T-helper 1 cell (primary cell): ENCODE data around the gene MLXIPL.
"Not testable (repeated sequence)": the region's sequence is repeated elsewhere in the genome, so short reads cannot be mapped to it uniquely, and the experiment has no call there.

Experiments
- DNase-seq, 5 donors: peaks; one replicate each; pipeline ENCODE4 v3.0.0-alpha.2; 2012 to 2020

The MLXIPL gene

DNA sequence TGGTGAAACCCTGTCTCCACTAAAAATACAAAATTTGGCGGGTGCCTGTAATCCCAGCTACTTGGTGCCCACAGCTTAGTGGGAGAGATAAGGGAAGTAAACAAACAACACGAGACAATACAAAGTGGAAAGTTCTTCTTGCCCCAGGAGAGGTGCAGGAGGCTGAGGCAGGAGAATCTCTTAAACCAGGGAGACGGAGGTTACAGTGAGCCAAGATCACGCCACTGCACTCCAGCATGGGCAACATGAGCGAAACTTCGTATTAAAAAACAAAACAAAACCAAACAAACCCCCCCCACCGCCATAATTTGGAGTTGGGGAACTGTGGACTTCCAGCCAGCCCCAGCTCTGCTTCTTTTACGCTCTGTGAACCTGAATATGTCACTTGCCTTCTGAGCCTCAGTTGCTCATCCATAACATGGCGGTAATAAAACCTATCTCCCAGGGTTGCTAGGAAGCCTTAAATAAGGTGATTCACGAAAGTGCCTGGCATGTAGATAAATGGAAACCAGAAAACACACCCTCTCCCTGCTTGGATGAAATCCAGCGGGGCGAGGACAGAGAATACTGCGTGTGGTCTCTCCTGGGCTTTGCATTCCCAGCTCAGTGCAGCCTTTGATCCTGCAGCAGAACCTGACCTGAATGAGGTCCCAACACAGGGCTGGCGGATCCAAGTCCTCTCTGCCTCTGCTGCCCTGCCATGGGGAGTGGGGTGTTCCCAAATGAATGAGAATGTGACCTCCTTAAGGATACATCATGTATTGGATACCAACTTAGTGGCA is 10.2 kb downstream of the MLXIPL start:
- DNase-seq = no peak

DNA sequence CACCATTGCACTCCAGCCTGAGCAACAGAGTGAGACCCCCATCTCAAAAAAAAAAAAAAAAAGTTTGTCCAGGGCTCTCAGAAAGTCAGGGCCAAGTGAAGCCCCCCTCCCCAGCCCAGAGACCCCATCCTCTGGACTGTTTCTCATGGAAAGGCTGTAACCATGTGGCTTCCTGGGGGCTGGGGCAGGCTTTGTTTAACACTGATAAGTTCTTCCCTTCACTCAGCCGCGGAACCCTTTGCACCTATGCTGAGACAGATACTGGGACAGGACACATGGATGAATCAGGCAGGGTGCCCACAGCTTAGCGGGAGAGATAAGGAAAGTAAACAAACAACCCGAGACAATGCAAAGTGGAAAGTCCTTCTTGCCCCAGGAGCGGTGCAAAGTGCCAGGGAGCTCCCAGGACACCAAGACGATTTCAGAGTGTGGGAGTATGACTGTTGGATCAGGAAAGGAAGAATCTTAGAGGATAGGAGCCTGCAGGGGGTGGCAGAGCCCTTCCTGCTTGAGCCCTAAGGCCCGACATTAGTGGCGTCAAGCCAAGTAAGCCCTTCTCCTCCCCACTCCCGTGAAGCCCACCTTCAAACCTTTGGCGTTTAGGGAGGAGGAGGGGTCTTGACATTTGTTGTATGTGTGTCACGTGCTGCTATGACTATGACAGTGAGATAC is 11.6 kb downstream of the MLXIPL start:
- DNase-seq = no peak

DNA sequence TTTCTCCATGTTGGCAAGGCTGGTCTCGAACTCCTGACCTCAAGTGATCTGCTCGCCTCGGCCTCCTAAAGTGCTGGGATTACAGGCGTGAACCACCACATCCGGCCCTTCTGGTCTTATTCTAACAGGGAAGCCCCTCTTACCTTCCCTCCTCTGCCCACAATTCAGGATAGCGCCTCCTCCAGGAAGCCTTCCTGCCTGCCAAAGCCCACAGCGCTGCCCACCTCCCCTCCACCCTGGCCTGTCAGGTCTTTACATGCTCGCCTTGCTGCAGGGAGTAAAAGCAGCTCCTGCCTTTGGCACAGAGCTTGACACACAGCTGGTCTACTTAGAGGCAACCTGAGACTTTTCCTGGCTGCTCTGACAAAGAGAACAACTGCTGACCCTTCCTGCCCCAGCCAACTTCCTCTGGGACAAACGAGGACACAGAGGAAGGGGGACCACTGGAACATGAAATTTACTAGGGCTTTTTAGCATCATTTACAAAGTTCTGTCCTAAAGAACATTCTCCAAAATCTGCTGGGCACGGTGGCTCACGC is 13.2 kb downstream of the MLXIPL start:
- DNase-seq = no peak

DNA sequence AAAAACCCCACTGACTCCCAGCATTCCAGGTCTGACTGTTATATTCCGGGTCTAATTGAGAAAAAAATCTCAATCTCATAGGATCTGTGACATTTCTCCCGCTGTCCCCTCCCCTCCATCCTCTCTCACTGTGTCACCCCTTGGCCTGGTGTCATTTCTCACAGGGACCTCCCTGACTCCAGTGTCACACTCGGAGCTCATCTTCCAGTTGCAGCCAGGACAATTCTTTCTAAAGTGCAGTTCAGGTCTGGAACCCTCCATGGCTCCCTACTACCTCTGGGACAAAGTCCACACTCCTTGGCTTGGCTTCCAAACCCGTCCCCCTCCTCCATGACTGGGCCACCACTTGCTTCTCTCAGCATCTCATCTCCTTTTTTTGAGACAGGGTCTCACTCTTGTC is 14.2 kb downstream of the MLXIPL start:
- no peak for DNase-seq

DNA sequence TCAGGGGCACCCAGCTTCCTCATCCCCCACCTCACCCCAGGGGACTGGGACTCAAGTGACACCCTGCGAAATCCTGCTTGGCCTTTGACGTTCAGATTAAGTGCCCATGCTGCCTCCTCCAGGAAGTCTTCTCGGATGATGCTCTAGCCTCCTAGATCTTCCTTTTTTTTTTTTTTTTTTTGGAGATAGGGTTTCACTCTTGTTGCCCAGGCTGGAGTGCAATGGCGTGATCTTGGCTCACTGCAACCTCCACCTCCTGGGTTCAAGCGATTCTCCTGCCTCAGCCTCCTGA is 16.7 kb downstream of the MLXIPL start:
- not testable (repeated sequence) for DNase-seq

DNA sequence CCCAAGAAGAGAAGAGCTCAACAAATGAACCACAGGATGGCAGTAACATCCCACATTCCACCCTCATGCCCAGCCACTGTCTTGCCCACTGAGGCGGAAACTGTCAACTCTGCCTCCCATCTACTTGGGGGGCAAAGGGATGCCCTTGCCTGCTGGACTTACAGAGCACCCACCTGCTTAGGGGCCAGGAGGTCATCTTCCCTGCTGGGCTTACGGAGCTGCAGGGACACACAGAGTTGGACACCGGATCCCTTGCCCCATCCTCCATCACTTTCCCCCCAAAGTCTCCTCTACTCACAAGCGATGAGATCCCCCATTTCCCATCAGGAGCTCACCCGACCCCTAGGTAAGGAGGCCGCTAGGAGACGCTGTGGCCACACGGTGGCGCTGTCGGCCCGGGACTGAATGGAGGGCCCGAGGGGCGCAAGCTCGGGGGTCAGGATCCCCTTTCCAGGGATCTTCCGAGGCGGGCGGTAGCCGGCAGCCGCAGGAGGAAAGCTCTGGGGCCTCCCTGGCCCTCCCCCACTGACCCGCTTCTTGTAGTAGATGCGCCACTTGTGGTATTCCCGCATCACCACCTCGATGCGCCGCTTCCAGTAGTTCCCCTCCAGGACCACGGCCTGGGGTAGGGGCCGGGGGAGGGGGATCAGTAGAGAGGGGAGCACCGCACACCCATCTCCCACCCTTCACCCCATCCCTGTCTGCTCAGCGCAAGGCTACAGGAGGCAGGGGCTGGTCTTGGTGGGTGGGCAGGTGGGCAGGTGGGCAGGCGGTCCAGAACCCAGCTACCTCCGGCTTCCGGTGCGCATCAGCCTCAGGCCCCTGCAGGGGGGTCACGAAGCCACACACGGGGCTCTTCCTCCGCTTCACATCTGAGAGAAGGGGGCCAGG is 17.3 kb downstream of the MLXIPL start:
- peak; percentile 44 to 60 (median 56) for DNase-seq

DNA sequence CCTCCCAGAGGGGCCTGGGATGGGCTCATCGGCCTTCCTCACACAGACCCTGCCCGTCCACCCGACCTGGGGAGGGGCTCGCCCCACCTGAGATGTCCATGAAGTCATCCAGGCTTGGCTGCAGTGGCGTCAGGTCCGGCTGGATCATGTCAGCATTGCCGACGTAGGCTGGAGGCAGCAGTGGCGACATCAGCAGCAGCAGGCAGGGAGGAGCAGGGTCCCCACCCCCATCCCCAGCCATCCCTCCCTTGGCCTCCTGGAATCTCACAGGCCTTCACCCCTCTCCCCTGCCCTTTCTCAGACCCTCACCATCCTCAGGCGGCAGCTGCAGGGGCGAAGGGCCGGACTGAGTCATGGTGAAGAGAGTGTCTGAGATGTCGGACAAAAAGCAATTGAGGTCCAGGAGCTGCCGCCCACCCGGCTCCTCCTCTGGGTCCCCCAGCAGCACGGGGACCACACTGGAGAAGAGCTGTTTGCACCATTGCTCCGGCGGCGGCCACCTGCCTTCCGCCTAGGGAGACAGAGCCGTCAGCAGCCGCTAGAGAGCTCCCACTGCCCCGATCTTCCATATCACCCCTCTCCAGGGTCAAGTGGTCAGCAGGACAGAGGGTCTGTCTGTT is 18.6 kb downstream of the MLXIPL start:
- no peak for DNase-seq

DNA sequence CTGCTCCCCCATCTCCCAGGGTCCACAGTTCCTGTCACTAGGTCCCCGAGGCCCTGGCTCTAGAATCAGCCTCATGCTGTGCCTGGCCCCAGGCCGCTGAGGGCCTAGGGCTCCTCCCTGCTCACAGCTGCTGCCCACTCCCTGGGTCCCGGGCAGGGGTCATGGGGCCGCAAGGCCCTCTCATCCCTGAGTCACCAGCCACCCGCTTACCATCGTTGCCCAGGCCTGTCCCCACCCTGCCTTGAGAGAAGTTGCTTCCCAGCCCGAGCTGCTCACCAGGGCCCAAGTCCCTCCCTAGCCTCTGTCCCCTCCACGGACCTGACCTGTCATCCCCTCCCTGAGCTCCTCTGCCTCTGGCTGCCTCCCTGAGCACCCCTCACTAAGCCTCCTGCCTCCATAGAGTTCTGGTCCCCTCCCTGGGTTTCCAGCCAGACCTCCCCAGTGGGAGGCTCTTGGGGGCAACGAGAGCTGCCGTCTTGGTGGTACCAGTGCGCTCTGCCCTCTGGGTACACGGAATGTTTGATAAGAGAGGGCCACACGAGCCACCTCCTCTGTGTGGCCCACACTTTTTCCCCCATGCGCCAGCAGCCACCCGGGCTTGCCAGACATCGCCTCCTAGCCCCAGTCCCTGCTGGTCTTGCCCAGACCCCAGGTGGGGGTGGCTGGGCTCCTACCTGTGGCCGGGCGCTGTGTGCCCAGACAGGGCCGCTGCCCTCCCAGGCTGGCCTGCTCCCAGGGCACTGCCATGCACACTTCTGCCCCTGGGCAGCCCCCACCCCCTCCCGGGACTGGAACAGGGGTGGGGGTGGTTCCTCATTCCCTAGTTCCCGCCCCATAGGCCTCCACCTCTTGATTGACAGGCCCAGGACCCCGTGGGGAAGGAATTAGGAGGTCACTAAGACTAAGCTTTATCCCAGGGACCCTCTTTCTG is 21.3 kb downstream of the MLXIPL start:
- DNase-seq = no peak

DNA sequence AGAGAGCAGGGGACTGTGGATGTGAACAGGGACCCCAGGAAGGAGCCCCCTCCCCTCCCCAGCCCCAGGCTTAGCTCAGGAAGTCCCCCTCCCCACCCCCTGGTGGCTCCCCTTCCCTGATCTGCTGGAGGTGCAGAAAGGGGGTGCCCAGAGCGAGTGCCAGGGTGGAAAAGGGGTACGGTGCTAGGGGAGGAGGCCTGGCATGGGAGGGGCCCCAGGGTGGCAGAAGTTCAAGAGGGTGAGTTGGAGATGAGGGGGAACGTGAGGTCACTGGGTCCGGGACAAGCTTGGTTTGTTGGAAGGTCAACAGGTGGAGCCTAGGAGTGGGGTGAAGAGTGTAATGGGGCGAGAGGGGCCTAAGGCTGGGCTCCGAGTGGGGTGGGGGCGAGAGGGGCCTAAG is 24.4 kb downstream of the MLXIPL start:
- DNase-seq = no peak

DNA sequence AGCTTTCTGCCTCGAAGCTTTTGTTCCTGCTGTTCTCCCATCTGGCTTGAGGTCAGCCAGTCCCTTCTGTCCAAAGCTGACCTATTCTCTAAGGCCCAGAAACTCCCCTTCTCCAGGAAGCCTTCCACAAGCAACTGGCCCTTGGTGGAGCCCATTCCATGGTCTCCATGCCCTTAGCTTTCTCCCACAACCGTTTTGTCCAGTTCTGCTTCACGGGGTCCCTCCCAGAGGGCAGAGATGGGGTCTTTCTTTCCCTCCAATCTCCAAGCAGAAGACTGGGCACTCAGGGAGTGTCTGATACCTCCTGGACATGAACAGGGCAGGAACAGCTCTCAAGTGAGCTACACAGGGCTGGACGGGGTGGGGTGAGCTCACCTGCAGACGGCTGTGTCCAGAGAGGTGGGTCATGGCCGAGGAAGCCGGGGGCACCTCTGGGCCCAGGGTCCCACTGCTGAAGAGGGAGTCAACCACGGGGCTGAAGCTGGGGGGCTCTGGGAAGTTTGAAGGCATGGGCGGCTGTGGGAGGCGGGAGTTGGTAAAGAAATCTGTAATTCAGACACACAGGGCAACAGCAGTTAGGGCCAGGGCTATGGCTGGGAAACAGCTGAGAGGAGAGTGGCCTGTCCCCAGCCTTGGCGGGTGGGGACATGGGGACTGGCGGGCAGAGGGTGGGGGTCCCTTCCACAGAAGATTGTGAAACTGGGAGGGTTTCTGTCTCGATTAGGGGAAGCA is 25.0 kb downstream of the MLXIPL start:
- no peak for DNase-seq

DNA sequence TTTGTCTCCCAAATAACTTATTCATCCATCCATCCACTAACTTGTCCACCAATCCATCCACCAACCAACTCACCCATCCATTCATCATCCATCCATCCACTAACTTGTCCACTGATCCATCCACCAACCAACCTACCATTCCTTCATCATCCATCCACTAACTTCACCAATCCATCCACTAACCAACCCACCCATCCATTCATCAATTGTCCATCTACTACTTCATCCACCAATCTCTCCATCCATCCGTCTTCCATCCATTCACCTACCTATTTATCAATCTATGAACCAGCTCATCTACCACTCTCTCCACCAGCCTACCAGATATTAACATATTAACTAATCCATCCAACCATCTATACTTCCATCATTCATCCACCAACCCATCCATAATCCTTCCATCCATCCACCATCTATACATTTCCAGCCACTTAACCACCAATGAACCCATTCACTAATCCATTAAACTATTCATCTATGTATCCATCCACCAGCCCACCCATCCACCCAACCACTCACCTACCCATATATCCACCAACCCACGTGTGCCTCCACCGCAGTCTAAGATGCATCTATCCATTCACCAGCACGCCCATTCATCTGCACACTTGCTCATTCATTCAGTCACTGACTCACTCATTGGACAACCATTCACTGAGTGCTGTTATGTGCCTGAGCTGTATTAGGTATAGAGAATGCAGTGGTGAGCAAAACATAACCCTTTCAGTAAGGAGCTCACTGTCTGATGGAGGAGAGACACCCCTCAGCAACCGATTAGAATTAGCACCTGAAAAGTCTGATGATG is 26.1 kb downstream of the MLXIPL start:
- no peak for DNase-seq

DNA sequence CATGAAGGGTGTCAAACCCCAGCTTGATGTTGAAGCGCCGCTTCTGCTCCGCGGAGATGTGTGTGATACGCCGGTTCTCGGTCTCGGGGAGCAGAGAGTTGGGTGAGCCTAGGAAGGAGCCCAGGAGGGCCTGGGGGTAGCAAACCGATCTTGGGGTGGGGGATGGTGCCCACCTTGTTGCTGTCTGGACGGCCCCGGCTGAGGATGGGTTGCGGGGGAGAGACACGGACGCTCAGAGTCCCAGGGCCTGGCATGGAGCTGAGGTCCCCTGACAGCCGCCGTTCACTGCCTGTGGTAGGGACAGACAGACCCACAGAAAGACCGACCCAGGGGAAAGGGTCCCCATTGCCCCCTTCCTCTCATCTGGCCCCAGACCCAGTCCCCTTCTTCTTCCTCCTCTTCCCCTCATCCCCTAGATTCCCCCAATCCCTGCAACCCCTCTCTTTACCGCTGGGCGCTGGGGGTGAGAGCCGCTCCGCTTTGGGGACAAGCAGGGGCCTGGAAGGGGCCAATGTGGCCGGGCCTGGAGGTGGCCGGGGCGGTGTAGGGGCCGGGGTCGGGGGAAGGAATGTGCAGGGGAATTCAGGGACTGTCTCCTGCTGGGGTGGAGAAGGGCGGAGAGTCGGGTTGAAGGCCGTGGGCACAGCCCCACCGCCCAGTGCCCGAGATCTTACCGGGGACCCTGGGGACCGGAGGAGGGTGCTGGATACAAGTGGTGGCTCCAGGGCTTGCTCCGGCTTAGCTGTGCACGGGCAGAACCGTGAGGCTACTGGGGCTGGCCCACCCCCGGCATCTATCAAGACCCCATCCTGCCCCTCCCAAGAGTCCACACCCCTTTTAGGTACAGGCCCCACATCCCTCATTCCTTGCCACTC is 27.9 kb downstream of the MLXIPL start:
- no peak for DNase-seq

DNA sequence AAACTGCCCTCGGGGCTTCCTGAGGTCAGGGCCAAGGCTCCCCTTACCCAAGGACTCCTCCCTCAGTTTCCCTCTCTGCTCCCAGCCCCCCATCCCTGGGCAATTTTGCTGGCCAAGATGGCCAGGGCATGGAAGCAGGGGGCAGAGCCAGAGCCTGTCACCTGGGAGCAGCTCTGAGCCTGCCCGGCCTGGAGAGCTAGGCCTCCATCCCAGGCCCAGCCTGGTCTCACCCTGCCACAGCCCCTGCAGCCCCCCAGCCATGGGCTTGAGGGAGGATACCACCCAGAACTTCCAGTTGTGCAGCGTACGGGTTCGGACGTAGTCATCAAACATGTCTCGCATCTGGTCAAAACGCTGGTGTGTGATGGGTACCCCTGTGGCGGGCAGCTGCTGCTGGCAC is 29.0 kb downstream of the MLXIPL start:
- DNase-seq = no peak

DNA sequence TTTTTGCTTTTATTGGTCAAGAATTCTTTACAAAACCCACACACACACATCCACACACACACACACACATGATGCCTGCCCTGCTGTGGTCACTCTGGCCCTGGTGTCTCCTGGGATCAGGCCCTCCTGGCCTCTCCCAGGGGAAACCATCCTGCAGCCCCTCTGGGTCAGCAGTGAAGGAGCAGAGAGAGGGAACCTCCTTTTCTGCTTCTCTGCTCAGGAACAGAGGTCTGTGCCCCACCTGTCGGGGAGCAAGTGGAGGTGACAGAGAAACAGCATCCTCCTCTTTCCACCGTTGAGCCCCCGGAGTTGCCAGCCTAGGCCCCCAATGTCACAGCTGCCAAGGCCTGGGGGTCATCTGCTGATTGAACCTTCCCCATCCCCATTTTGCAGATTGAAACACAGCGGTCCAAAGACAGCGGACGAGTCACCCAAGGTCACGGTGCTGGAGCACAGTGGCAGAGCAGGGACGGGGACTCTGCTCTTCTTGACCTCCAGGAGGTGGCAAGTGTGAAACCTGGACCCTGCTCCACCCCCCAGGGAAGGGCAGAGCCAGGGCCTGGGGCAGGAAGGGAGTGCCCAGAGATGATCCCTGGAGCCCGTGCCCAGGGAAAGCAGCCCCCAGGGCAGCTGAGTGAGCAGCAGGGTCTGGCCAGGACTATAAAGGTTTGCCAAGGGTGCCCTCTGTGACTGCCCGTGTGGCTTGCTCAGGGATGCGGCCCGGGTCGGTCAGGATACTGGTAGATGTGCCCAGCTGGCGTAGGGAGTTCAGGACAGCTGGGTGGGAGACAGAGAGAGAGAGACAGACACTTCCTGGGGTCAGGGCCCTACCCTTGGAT is 30.9 kb downstream of the MLXIPL start:
- DNase-seq = no peak

DNA sequence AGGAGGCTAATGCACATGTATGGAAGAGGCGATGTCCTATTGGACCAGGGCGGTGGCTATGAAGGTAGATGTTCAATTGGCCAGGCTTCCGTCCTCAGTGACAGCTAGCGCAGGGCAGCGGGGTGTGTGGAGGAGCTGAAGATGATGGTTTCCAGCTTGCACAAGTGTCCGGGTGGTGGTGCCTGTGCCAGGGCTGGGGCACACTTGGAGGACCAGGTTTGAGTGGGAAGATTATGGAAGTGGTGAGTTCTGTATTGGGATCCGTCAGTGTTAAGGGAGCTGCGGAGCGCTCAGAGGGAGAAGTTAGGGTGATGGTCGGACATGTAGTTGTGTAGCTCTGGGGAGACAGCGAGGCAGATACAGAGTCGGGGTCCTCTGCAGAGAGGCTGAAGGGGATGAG is 37.4 kb downstream of the MLXIPL start:
- DNase-seq = no peak

DNA sequence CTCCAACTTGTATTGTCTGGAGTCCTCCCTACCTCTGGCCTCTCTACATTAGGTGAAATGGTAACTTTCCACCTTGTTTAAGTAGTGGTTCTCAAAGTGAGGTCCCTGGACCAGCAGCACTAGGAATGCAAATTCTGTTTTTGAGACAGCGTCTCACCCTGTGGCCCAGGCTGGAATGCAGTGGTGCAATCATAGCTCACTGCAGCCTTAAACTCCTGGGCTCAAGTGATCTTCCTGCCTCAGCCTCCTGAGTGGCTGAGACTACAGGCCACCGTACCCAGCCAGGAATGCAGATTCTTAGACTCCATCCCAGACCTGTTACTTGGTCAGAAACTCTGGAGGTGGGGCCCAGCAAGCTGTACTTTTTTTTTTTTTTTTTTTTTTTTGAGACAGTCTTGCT is 39.1 kb downstream of the MLXIPL start:
- DNase-seq = no peak

DNA sequence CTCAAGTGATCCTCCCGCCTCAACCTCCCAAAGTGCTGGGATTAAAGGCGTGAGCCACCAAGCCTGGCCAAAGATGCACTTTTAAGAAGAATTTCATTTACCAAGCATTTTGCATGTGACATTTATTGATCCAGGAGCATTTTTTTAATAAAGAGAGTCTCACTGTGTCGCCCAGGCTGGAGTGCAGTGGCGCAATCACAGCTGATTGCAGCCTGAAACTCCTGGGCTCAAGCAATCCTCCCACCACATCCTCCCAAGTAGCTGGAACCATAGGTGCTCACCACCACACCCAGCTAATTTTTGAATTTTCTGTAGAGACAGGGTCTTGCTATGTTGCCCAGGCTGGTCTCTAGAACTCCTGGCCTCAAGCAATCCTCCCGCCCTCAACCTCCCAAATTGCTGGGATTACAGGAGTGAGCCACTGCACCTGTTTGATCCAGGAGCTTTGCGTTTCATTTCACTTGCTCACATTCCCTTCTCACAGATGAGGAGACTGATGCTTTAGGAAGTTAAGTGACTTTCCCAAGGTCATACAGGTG is 41.6 kb downstream of the MLXIPL start:
- no peak for DNase-seq

DNA sequence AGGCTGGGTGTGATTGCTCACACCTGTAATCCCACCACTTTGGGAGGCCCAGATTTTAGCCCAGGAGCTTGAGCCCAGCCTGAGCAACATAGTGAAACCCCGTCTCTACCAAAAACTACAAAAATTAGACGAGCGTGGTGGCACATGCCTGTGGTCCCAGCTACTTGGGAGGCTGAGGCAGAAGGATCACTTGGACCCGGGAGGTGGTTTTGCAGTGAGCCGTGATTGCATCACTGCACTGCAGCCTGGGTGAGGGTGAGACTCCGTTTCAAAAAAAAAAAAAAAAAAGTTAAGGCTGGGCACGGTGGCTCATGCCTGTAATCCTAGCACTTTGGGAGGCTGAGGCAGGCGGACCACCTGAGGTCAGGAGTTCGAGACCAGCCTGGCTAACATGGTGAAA is 43.3 kb downstream of the MLXIPL start:
- DNase-seq = not testable (repeated sequence)
